HL-60 (cell line): ENCODE measurements around the gene EIF3J.

Experiments used
- DNase-seq, 2 experiments: peaks; one replicate each; pipeline ENCODE4 v3.0.0-alpha.2; 2010 to 2020; ENCODE audit warnings: low read depth in 1 of 2, low spot score in 1 of 2
- H3K27ac ChIP-seq: fragments of 250-450 bp; sonication (Bioruptor Pico); replicated peaks from 2 replicates; pipeline ENCODE4 v1.5.1; 2020; ENCODE audit warnings: mild to moderate bottlenecking, moderate library complexity
- H3K27me3 ChIP-seq: fragments of 250-450 bp; sonication (Bioruptor Pico); 2 replicates; pipeline ENCODE4 v1.5.1; 2021; ENCODE audit warnings: mild to moderate bottlenecking, moderate library complexity; ENCODE audit not compliant: insufficient read depth, poor library complexity, severe bottlenecking
- H3K4me3 ChIP-seq: replicated peaks from 2 replicates; pipeline ENCODE4 v1.5.1; 2011; ENCODE audit warnings: mild to moderate bottlenecking, control low read depth, low read length; ENCODE audit not compliant: insufficient read depth
- CTCF ChIP-seq: IDR thresholded peaks from one replicate; pipeline ENCODE4 v1.5.1; 2011; ENCODE audit warnings: low read length, control low read depth, inconsistent platforms; ENCODE audit not compliant: insufficient read depth
- GABPA ChIP-seq: IDR thresholded peaks from 2 replicates; pipeline ENCODE4 v1.6.1; 2012; ENCODE audit warnings: low read depth
- POLR2AphosphoS5 ChIP-seq: IDR thresholded peaks from 2 replicates; pipeline ENCODE4 v1.6.1; 2012; ENCODE audit warnings: low read depth
- REST ChIP-seq: IDR thresholded peaks from 2 replicates; pipeline ENCODE4 v1.6.1; 2012; ENCODE audit warnings: low read depth; ENCODE audit not compliant: insufficient replicate concordance
- SPI1 ChIP-seq: IDR thresholded peaks from 2 replicates; pipeline ENCODE4 v1.6.1; 2012; ENCODE audit warnings: low read depth, mild to moderate bottlenecking, borderline replicate concordance

Gene EIF3J

GRCh38 chr15:44492672-44493071 lies 44.3 kb upstream of the EIF3J start:
- no peak overlapping the region for H3K27ac ChIP-seq
- H3K4me3 ChIP-seq: no peak overlapping the region
- no peaks in the 10 kb centered on the region for H3K27me3 ChIP-seq
- no peak for TF ChIP-seq CTCF
- no peak for TF ChIP-seq REST
- TF ChIP-seq GABPA: no peak
- no peak for TF ChIP-seq POLR2AphosphoS5
- no peak for TF ChIP-seq SPI1
- DNase-seq: no peak

- Histone ChIP-seq H3K4me3 (no peak overlapping the region), H3K27me3 (no peaks in the 10 kb centered on the region), H3K27ac (no peak overlapping the region)
- TF ChIP-seq REST (no peak), POLR2AphosphoS5 (no peak), SPI1 (no peak), CTCF (no peak)
- no peak for DNase-seq
Observed at GRCh38 chr15:44495562-44495961, 41.4 kb upstream of the EIF3J start.

GRCh38 chr15:44500555-44500954 lies 36.4 kb upstream of the EIF3J start:
- Histone ChIP-seq H3K27me3 (no peaks in the 10 kb centered on the region), H3K4me3 (no peak overlapping the region), H3K27ac (no peak overlapping the region)
- TF ChIP-seq POLR2AphosphoS5 (no peak), REST (no peak), SPI1 (no peak), CTCF (no peak), GABPA (no peak)
- no peak for DNase-seq
